Activated naive CD8-positive, alpha-beta T cell treated with anti-CD3 and anti-CD28 coated beads for 36 hours (primary cell): ENCODE results near the gene LRBA. TPM values are rescaled to one million over a fixed set of nuclear protein-coding genes. Genes with fewer than 3 reads are reported as not detected.
"Not testable (repeated sequence)": the region's sequence is repeated elsewhere in the genome, so short reads cannot be mapped to it uniquely, and the experiment has no call there.

ENCODE experiments used
- DNase-seq: peaks from one replicate; pipeline ENCODE4 v3.0.0; 2021
- H3K27ac Mint-ChIP-seq: one replicate; pipeline ENCODE4 v1.8.0; 2022; ENCODE audit warnings: mild to moderate bottlenecking, moderate library complexity, mixed read lengths
- H3K27me3 Mint-ChIP-seq: one replicate; pipeline ENCODE4 v1.8.0; 2022; ENCODE audit warnings: mild to moderate bottlenecking, mixed read lengths
- H3K36me3 Mint-ChIP-seq: one replicate; pipeline ENCODE4 v1.8.0; 2021; ENCODE audit warnings: mild to moderate bottlenecking, mixed read lengths
- H3K4me1 Mint-ChIP-seq: one replicate; pipeline ENCODE4 v1.8.0; 2021; ENCODE audit warnings: mixed read lengths
- H3K4me3 Mint-ChIP-seq: one replicate; pipeline ENCODE4 v1.8.0; 2022; ENCODE audit warnings: mild to moderate bottlenecking, moderate library complexity, mixed read lengths
- H3K9me3 Mint-ChIP-seq: one replicate; pipeline ENCODE4 v1.8.0; 2022; ENCODE audit warnings: mixed read lengths
- total RNA-seq, 2 experiments: library from RNA; stranded (reverse); gene quantifications; one replicate each; pipeline ENCODE4 v1.2.3, GENCODE V29; 2021

The LRBA gene
- total RNA-seq, 2 experiments from 2014 or later, result 52.5 to 61.2 TPM

- H3K27ac Mint-ChIP-seq, result no peak overlapping the region
- H3K9me3 Mint-ChIP-seq, result no peaks in the 10 kb centered on the region
- peaks cover 28% of the 10 kb centered on the region for H3K36me3 Mint-ChIP-seq
- H3K4me1 Mint-ChIP-seq, result peaks cover 11% of the 10 kb centered on the region
- H3K4me3 Mint-ChIP-seq, result no peak overlapping the region
- H3K27me3 Mint-ChIP-seq, result no peaks in the 10 kb centered on the region
- no peak for DNase-seq
Measured at GRCh38 chr4:150773729-150774449, 241.2 kb downstream of the LRBA start.

GRCh38 chr4:150773032-150773431 is 242.1 kb downstream of the LRBA start:
- no peak overlapping the region for H3K4me3 Mint-ChIP-seq
- no peak for DNase-seq
- H3K27me3 Mint-ChIP-seq, result no peaks in the 10 kb centered on the region
- peaks cover 11% of the 10 kb centered on the region for H3K4me1 Mint-ChIP-seq
- no peak overlapping the region for H3K27ac Mint-ChIP-seq
- no peaks in the 10 kb centered on the region for H3K9me3 Mint-ChIP-seq
- H3K36me3 Mint-ChIP-seq, result peaks cover 30% of the 10 kb centered on the region

- no peak overlapping the region for H3K4me3 Mint-ChIP-seq
- H3K4me1 Mint-ChIP-seq, result peaks cover 11% of the 10 kb centered on the region
- no peaks in the 10 kb centered on the region for H3K27me3 Mint-ChIP-seq
- no peak overlapping the region for H3K27ac Mint-ChIP-seq
- H3K36me3 Mint-ChIP-seq, result peaks cover 30% of the 10 kb centered on the region
- no peaks in the 10 kb centered on the region for H3K9me3 Mint-ChIP-seq
- DNase-seq, result no peak
Measured at GRCh38 chr4:150771382-150771781, 243.7 kb downstream of the LRBA start.

- no peaks in the 10 kb centered on the region for H3K9me3 Mint-ChIP-seq
- no peak overlapping the region for H3K4me3 Mint-ChIP-seq
- H3K27me3 Mint-ChIP-seq, result no peaks in the 10 kb centered on the region
- H3K36me3 Mint-ChIP-seq, result peaks cover 28% of the 10 kb centered on the region
- DNase-seq, result no peak
- no peak overlapping the region for H3K27ac Mint-ChIP-seq
- peaks cover 11% of the 10 kb centered on the region for H3K4me1 Mint-ChIP-seq
Measured at GRCh38 chr4:150769845-150770244, 245.2 kb downstream of the LRBA start.

GRCh38 chr4:150769248-150769647 is 245.8 kb downstream of the LRBA start:
- Mint-ChIP-seq H3K4me3 (no peak overlapping the region), H3K36me3 (peaks cover 31% of the 10 kb centered on the region), H3K27me3 (no peaks in the 10 kb centered on the region), H3K4me1 (peaks cover 11% of the 10 kb centered on the region), H3K9me3 (no peaks in the 10 kb centered on the region), H3K27ac (no peak overlapping the region)
- DNase-seq, result no peak

- H3K4me1 Mint-ChIP-seq, result peaks cover 11% of the 10 kb centered on the region
- no peak overlapping the region for H3K27ac Mint-ChIP-seq
- DNase-seq, result no peak
- H3K36me3 Mint-ChIP-seq, result peaks cover 29% of the 10 kb centered on the region
- H3K4me3 Mint-ChIP-seq, result no peak overlapping the region
- H3K9me3 Mint-ChIP-seq, result no peaks in the 10 kb centered on the region
- H3K27me3 Mint-ChIP-seq, result no peaks in the 10 kb centered on the region
Measured at GRCh38 chr4:150768497-150768896, 246.6 kb downstream of the LRBA start.

- Mint-ChIP-seq H3K27me3 (no peaks in the 10 kb centered on the region), H3K27ac (no peak overlapping the region), H3K9me3 (no peaks in the 10 kb centered on the region), H3K36me3 (peaks cover 33% of the 10 kb centered on the region), H3K4me3 (no peak overlapping the region), H3K4me1 (peaks cover 11% of the 10 kb centered on the region)
- no peak for DNase-seq
Measured at GRCh38 chr4:150765216-150765615, 249.9 kb downstream of the LRBA start.

GRCh38 chr4:150751648-150752047 is 263.4 kb downstream of the LRBA start:
- Mint-ChIP-seq H3K4me1 (peaks cover 2% of the 10 kb centered on the region), H3K9me3 (no peaks in the 10 kb centered on the region), H3K27ac (no peak overlapping the region), H3K27me3 (no peaks in the 10 kb centered on the region), H3K4me3 (no peak overlapping the region), H3K36me3 (peaks cover 14% of the 10 kb centered on the region)
- DNase-seq, result no peak

- Mint-ChIP-seq H3K4me1 (peaks cover 2% of the 10 kb centered on the region), H3K27ac (no peak overlapping the region), H3K9me3 (no peaks in the 10 kb centered on the region), H3K27me3 (no peaks in the 10 kb centered on the region), H3K4me3 (no peak overlapping the region), H3K36me3 (peaks cover 19% of the 10 kb centered on the region)
- DNase-seq, result no peak
Measured at GRCh38 chr4:150750824-150751223, 264.3 kb downstream of the LRBA start.

- no peaks in the 10 kb centered on the region for H3K9me3 Mint-ChIP-seq
- no peak for DNase-seq
- no peak overlapping the region for H3K4me3 Mint-ChIP-seq
- H3K27ac Mint-ChIP-seq, result no peak overlapping the region
- no peaks in the 10 kb centered on the region for H3K27me3 Mint-ChIP-seq
- H3K4me1 Mint-ChIP-seq, result peaks cover 4% of the 10 kb centered on the region
- peaks cover 18% of the 10 kb centered on the region for H3K36me3 Mint-ChIP-seq
Measured at GRCh38 chr4:150746156-150746555, 268.9 kb downstream of the LRBA start.

- no peaks in the 10 kb centered on the region for H3K27me3 Mint-ChIP-seq
- H3K4me1 Mint-ChIP-seq, result peaks cover 4% of the 10 kb centered on the region
- H3K4me3 Mint-ChIP-seq, result no peak overlapping the region
- H3K27ac Mint-ChIP-seq, result no peak overlapping the region
- peaks cover 3% of the 10 kb centered on the region for H3K9me3 Mint-ChIP-seq
- DNase-seq, result no peak
- H3K36me3 Mint-ChIP-seq, result peaks cover 25% of the 10 kb centered on the region
Measured at GRCh38 chr4:150744570-150744969, 270.5 kb downstream of the LRBA start.

GRCh38 chr4:150743564-150744342 is 271.3 kb downstream of the LRBA start:
- H3K27ac Mint-ChIP-seq, result no peak overlapping the region
- H3K36me3 Mint-ChIP-seq, result peaks cover 25% of the 10 kb centered on the region
- no peak overlapping the region for H3K4me3 Mint-ChIP-seq
- H3K4me1 Mint-ChIP-seq, result peaks cover 4% of the 10 kb centered on the region
- DNase-seq, result no peak
- H3K9me3 Mint-ChIP-seq, result peaks cover 3% of the 10 kb centered on the region
- H3K27me3 Mint-ChIP-seq, result no peaks in the 10 kb centered on the region

- not testable (repeated sequence) for H3K4me1 Mint-ChIP-seq, H3K9me3 Mint-ChIP-seq, H3K27me3 Mint-ChIP-seq, H3K27ac Mint-ChIP-seq, H3K4me3 Mint-ChIP-seq, DNase-seq
- peaks cover 22% of the 10 kb centered on the region for H3K36me3 Mint-ChIP-seq
Measured at GRCh38 chr4:150742930-150743329, 272.2 kb downstream of the LRBA start.

GRCh38 chr4:150739591-150739990 is 275.5 kb downstream of the LRBA start:
- peaks cover 4% of the 10 kb centered on the region for H3K4me1 Mint-ChIP-seq
- DNase-seq, result no peak
- peaks cover 3% of the 10 kb centered on the region for H3K9me3 Mint-ChIP-seq
- no peak overlapping the region for H3K27ac Mint-ChIP-seq
- H3K4me3 Mint-ChIP-seq, result no peak overlapping the region
- H3K36me3 Mint-ChIP-seq, result peaks cover 22% of the 10 kb centered on the region
- H3K27me3 Mint-ChIP-seq, result no peaks in the 10 kb centered on the region

GRCh38 chr4:150725957-150726523 is 289.0 kb downstream of the LRBA start:
- Mint-ChIP-seq H3K9me3 (peaks cover 20% of the 10 kb centered on the region), H3K27ac (no peak overlapping the region), H3K4me1 (no peaks in the 10 kb centered on the region), H3K4me3 (no peak overlapping the region), H3K27me3 (no peaks in the 10 kb centered on the region), H3K36me3 (peaks cover 76% of the 10 kb centered on the region)
- DNase-seq, result no peak
